Liver (tissue), 9 donors: ENCODE measurements around the gene APBB1IP. TPM values are rescaled to one million over a fixed set of nuclear protein-coding genes. Genes with fewer than 3 reads are reported as not detected.

Experiments used
- DNase-seq: peaks from one replicate; pipeline ENCODE4 v3.0.0-alpha.2; 2017; ENCODE audit warnings: low spot score
- H3K27ac ChIP-seq, 2 donors: one replicate each; pipeline ENCODE4 v1.7.0; 2013; ENCODE audit warnings: inconsistent platforms in 2 of 2, low read length in 2 of 2, control low read depth in 1 of 2, low read depth in 1 of 2, mild to moderate bottlenecking in 1 of 2
- H3K27me3 ChIP-seq, 4 donors: one replicate each; pipeline versions ENCODE4 v1.6.1 to v1.7.0; 2013; ENCODE audit warnings: low read length in 3 of 4, inconsistent platforms in 1 of 4, mild to moderate bottlenecking in 1 of 4, moderate library complexity in 1 of 4; ENCODE audit not compliant: control insufficient read depth in 4 of 4, insufficient read depth in 4 of 4
- H3K36me3 ChIP-seq, 4 donors: one replicate each; pipeline versions ENCODE4 v1.6.1 to v1.7.0; 2013; ENCODE audit warnings: low read length in 3 of 4, mild to moderate bottlenecking in 3 of 4, low read depth in 1 of 4, moderate library complexity in 1 of 4; ENCODE audit not compliant: control insufficient read depth in 4 of 4, insufficient read depth in 3 of 4
- H3K4me1 ChIP-seq, 4 donors: one replicate each; pipeline versions ENCODE4 v1.6.1 to v1.7.0; 2013; ENCODE audit warnings: low read length in 3 of 4, mild to moderate bottlenecking in 3 of 4, moderate library complexity in 1 of 4; ENCODE audit not compliant: control insufficient read depth in 4 of 4, insufficient read depth in 4 of 4
- H3K4me3 ChIP-seq, 3 donors: one replicate each; pipeline versions ENCODE4 v1.6.1 to v1.7.0; 2013; ENCODE audit warnings: low read length in 3 of 3, control low read depth in 1 of 3, low read depth in 1 of 3, mild to moderate bottlenecking in 1 of 3
- H3K9ac ChIP-seq, 2 donors: one replicate each; pipeline ENCODE4 v1.7.0; 2013; ENCODE audit warnings: low read length in 2 of 2, mild to moderate bottlenecking in 2 of 2, moderate library complexity in 2 of 2, control low read depth in 1 of 2, low read depth in 1 of 2
- H3K9me3 ChIP-seq, 4 donors: one replicate each; pipeline versions ENCODE4 v1.6.1 to v1.7.0; 2013; ENCODE audit warnings: low read length in 3 of 4; ENCODE audit not compliant: control insufficient read depth in 4 of 4
- EGR1 ChIP-seq, 2 donors: IDR thresholded peaks; 2 replicates each; pipeline ENCODE4 v1.6.1; 2016 to 2018; ENCODE audit warnings: antibody characterized with exemption in 2 of 2, low read depth in 2 of 2
- FOXA1 ChIP-seq: IDR thresholded peaks from 2 replicates; pipeline ENCODE4 v1.6.1; 2016; ENCODE audit warnings: antibody characterized with exemption
- FOXA2 ChIP-seq: IDR thresholded peaks from 2 replicates; pipeline ENCODE4 v1.6.1; 2016; ENCODE audit warnings: antibody characterized with exemption
- GABPA ChIP-seq, 2 donors: IDR thresholded peaks in 1 of 2; conservative IDR thresholded peaks in 1 of 2; 2 replicates each; pipeline ENCODE4 v1.6.1; 2016; ENCODE audit warnings: antibody characterized with exemption in 2 of 2, mild to moderate bottlenecking in 1 of 2, moderate library complexity in 1 of 2
- HNF4A ChIP-seq, 2 donors: conservative IDR thresholded peaks; 2 replicates each; pipeline ENCODE4 v1.6.1; 2016; ENCODE audit warnings: antibody characterized with exemption in 2 of 2, mild to moderate bottlenecking in 2 of 2
- HNF4G ChIP-seq: IDR thresholded peaks from 2 replicates; pipeline ENCODE4 v1.6.1; 2016; ENCODE audit warnings: antibody characterized with exemption
- JUND ChIP-seq, 2 donors: IDR thresholded peaks; 2 replicates each; pipeline ENCODE4 v1.6.1; 2016; ENCODE audit warnings: antibody characterized with exemption in 2 of 2
- NR2F2 ChIP-seq: IDR thresholded peaks from 2 replicates; pipeline ENCODE4 v1.6.1; 2016; ENCODE audit warnings: antibody characterized with exemption
- RAD21 ChIP-seq, 2 donors: IDR thresholded peaks; 2 replicates each; pipeline ENCODE4 v1.6.1; 2016; ENCODE audit warnings: antibody characterized with exemption in 2 of 2, mild to moderate bottlenecking in 2 of 2
- RXRA ChIP-seq, 2 donors: IDR thresholded peaks; 2 replicates each; pipeline ENCODE4 v1.6.1; 2017 to 2018; ENCODE audit warnings: antibody characterized with exemption in 2 of 2, mild to moderate bottlenecking in 1 of 2
- SP1 ChIP-seq: IDR thresholded peaks from 2 replicates; pipeline ENCODE4 v1.6.1; 2018; ENCODE audit warnings: antibody characterized with exemption, mild to moderate bottlenecking
- TAF1 ChIP-seq: conservative IDR thresholded peaks from 2 replicates; pipeline ENCODE4 v1.6.1; 2016; ENCODE audit warnings: antibody characterized with exemption, mild to moderate bottlenecking
- YY1 ChIP-seq: IDR thresholded peaks from 2 replicates; pipeline ENCODE4 v1.6.1; 2016; ENCODE audit warnings: antibody characterized with exemption, mild to moderate bottlenecking
- WGBS: extraction: QIAGEN DNeasy Blood & Tissue Kit; methylation state at CpG from one replicate; pipeline ENCODE4 v1.1.7; 2013; 5-methylcytosine and 5-hydroxymethylcytosine counted together
- polyA plus RNA-seq, 2 donors: library from polyadenylated mRNA; stranded (reverse) in 1 of 2; unstranded in 1 of 2; fragments of 200-250 nt in 1 of 2; fragments of >200 nt in 1 of 2; fragmentation: Nextera tagmentation in 1 of 2; extraction: Ambion mirVana in 1 of 2; gene quantifications; one replicate each; pipeline versions ENCODE4 v1.2.1 to v1.2.3, GENCODE V29; 2013 to 2015
- total RNA-seq, 2 donors: library from RNA; depleted of rRNA; stranded (reverse); fragments of >200 nt; gene quantifications; one replicate each; pipeline ENCODE4 v1.2.3, GENCODE V29; 2014
- TF ChIP-seq, protein P1 (sequence below): IDR thresholded peaks from 2 replicates; pipeline ENCODE4 v1.6.1; 2016; ENCODE audit warnings: antibody characterized with exemption
- TF ChIP-seq, protein P2 (sequence below): fragments of 150-350 bp; IDR thresholded peaks from 2 replicates; pipeline ENCODE4 v1.5.1; 2017; ENCODE audit warnings: improper control_type of control experiment, low read depth, low read length; ENCODE audit not compliant: missing input control
- TF ChIP-seq, protein P3 (sequence below): IDR thresholded peaks from 2 replicates; pipeline ENCODE4 v1.6.1; 2016; ENCODE audit warnings: antibody characterized with exemption
- TF ChIP-seq, protein P4 (sequence below): IDR thresholded peaks from 2 replicates; pipeline ENCODE4 v1.6.1; 2016; ENCODE audit warnings: antibody characterized with exemption
- donor health status: healthy.
- donor health status: healthy.
- donor health status: healthy.
- donor health status: healthy.
- donor health status: healthy.

Gene APBB1IP
- total and polyA plus RNA-seq, 4 donors: 9.3 to 28.4 (median 12.8) TPM

DNA sequence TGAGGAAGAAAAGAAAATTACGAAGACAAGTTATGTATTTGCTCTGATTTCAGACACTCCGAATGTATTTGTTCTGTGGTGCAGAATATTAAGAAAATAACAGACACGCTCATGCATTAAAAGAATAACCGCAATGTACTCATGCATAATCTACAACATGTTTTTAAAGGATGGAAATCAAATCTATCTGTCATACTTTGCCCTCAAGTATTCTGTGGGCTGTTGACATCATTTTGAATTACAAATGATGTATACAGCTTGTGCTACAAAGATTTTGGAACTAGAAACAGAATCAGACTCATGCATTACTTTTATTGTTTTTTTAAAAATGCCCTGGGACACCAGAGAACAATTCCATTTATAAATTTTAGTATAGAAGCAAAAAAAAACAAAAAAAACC, 69.9 kb downstream of the APBB1IP start (continued):
- TF ChIP-seq, protein P1, sequence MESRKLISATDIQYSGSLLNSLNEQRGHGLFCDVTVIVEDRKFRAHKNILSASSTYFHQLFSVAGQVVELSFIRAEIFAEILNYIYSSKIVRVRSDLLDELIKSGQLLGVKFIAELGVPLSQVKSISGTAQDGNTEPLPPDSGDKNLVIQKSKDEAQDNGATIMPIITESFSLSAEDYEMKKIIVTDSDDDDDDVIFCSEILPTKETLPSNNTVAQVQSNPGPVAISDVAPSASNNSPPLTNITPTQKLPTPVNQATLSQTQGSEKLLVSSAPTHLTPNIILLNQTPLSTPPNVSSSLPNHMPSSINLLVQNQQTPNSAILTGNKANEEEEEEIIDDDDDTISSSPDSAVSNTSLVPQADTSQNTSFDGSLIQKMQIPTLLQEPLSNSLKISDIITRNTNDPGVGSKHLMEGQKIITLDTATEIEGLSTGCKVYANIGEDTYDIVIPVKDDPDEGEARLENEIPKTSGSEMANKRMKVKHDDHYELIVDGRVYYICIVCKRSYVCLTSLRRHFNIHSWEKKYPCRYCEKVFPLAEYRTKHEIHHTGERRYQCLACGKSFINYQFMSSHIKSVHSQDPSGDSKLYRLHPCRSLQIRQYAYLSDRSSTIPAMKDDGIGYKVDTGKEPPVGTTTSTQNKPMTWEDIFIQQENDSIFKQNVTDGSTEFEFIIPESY: no peak

DNA sequence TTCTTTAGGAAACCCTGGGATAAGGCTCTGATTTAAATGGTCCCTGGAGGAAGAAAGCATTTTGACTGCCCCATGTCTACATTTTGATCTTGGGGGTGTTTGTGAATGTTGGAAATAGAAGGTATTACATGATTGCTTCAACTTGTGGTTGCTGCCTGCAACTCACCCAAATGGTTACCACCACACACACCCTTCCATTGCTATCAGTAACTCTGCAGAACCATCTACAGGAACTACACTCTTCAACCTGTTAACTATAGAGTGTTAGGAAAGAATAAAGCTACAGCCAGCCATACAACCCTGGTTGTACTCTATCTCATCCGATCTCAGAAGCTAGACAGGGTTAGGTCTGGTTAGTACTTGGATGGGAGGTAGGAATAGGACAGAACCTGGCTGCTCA, 71.2 kb downstream of the APBB1IP start:
- TF ChIP-seq SP1: no peak
- WGBS: 96% methylated on average over 1 of the region's 1 CpG
- H3K9me3 ChIP-seq: peaks cover 0 to 6% (median 2%) of the 10 kb centered on the region in 4 donors
- H3K4me1 ChIP-seq: no peaks in the 10 kb centered on the region
- no peak overlapping the region for H3K4me3 ChIP-seq
- no peak overlapping the region for H3K9ac ChIP-seq
- no peak overlapping the region for H3K27ac ChIP-seq
- no peaks in the 10 kb centered on the region for H3K27me3 ChIP-seq
- H3K36me3 ChIP-seq: peaks cover 4 to 40% (median 29%) of the 10 kb centered on the region in 4 donors
- DNase-seq: no peak

DNA sequence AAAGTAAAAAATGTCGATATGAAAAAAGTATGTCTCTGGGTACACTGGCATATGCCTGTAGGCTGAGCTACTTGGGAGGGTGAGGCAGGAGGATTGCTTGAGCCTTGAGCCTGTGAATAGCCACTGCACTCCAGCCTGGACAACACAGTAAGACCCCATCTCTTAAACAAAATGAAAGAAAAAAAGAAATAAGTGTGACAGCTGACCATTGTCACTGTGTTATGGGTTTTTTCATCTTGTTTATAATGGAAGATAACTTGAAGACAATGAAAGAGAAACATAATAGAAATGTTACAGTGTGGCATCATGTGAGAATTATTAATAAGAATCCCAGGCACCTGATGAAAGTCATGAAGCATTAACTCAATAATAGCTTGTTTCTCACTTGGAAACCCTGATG, 75.0 kb downstream of the APBB1IP start:
- Histone ChIP-seq H3K27ac (no peak overlapping the region), H3K4me1 (no peaks in the 10 kb centered on the region), H3K9ac (no peak overlapping the region), H3K9me3 (peaks cover 0 to 6% (median 2%) of the 10 kb centered on the region in 4 donors), H3K36me3 (peaks cover 5 to 42% (median 31%) of the 10 kb centered on the region in 4 donors), H3K4me3 (no peak overlapping the region), H3K27me3 (no peaks in the 10 kb centered on the region)
- TF ChIP-seq HNF4A (conservative IDR thresholded peaks at IDR 0.05) (no peak), HNF4G (no peak), TAF1 (no peak), GABPA (IDR thresholded peaks at IDR 0.05 in 1 of 2, conservative IDR thresholded peaks at IDR 0.05 in 1 of 2) (no peak), NR2F2 (no peak), YY1 (no peak), FOXA2 (no peak), EGR1 (IDR thresholded peaks at IDR 0.05; ENCODE audit: low read depth in 2 of 2) (no peak), FOXA1 (no peak), JUND (IDR thresholded peaks at IDR 0.05) (no peak), RXRA (IDR thresholded peaks at IDR 0.05) (no peak), SP1 (no peak), RAD21 (IDR thresholded peaks at IDR 0.05) (no peak)
- TF ChIP-seq, protein P2, sequence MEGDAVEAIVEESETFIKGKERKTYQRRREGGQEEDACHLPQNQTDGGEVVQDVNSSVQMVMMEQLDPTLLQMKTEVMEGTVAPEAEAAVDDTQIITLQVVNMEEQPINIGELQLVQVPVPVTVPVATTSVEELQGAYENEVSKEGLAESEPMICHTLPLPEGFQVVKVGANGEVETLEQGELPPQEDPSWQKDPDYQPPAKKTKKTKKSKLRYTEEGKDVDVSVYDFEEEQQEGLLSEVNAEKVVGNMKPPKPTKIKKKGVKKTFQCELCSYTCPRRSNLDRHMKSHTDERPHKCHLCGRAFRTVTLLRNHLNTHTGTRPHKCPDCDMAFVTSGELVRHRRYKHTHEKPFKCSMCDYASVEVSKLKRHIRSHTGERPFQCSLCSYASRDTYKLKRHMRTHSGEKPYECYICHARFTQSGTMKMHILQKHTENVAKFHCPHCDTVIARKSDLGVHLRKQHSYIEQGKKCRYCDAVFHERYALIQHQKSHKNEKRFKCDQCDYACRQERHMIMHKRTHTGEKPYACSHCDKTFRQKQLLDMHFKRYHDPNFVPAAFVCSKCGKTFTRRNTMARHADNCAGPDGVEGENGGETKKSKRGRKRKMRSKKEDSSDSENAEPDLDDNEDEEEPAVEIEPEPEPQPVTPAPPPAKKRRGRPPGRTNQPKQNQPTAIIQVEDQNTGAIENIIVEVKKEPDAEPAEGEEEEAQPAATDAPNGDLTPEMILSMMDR: no peak
- TF ChIP-seq, protein P3, sequence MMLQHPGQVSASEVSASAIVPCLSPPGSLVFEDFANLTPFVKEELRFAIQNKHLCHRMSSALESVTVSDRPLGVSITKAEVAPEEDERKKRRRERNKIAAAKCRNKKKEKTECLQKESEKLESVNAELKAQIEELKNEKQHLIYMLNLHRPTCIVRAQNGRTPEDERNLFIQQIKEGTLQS: no peak
- TF ChIP-seq, protein P4, sequence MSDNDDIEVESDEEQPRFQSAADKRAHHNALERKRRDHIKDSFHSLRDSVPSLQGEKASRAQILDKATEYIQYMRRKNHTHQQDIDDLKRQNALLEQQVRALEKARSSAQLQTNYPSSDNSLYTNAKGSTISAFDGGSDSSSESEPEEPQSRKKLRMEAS: no peak
- WGBS: 93% methylated on average over 1 of the region's 1 CpG
- no peak for DNase-seq
